Measurements from ENCODE around the gene DSCAML1. TPM values are rescaled to one million over a fixed set of nuclear protein-coding genes. Genes with fewer than 3 reads are reported as not detected.

The DSCAML1 gene
- total and polyA plus RNA-seq, 2 of the 8 experiments (the other 6 are each of a cell fraction or from before 2014, with no cell fraction given), result 0.19 to 0.24 TPM

DNA sequence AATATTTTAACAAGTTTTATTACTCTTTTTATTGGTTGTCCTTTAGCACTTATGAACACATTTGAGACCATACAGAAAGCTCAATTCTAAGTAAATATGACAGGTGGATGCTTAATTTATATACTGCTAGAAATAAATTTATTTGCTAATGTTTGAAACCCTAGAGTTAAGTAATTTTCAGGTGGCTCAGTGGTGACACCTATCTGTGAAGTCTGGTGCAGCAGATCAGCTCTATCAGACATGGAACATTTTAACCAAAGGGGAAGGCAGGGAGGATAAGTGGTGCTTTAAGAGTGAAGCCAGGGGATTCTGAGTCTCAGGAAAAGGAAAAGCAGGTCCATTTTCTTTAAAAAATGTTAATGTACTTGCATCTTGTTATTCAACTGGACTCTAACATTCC is 175.8 kb downstream of the DSCAML1 start:
- H2BK120ac ChIP-seq (replicated peaks; ENCODE audit: low read depth, low read length), result no peak overlapping the region
- no peak overlapping the region for H3K4me3 ChIP-seq (ENCODE audit: extremely low read depth in 1 of 4, insufficient read depth in 2 of 4, low read depth in 3 of 4, low read length in 4 of 4)
- no peak overlapping the region for H4K5ac ChIP-seq (ENCODE audit: insufficient read length, low read depth, low read length)
- DNase-seq (ENCODE audit: low read depth in 1 of 2, low spot score in 2 of 2), result no peak
- H2BK5ac ChIP-seq (ENCODE audit: low read depth, low read length), result no peak overlapping the region
- no peak overlapping the region for H3K27ac ChIP-seq (ENCODE audit: low read depth, low read length)
- H2AFZ ChIP-seq (ENCODE audit: low read length), result no peak overlapping the region
- H4K91ac ChIP-seq (replicated peaks; ENCODE audit: insufficient read length, low read length), result no peak overlapping the region
- no peaks in the 10 kb centered on the region for H3K79me1 ChIP-seq (ENCODE audit: low read depth, low read length)
- no peak overlapping the region for H2AK5ac ChIP-seq (ENCODE audit: low read depth, low read length)
- H3K23ac ChIP-seq (ENCODE audit: insufficient read length), result no peak overlapping the region
- H3K4me2 ChIP-seq (ENCODE audit: insufficient read depth in 1 of 2, low read depth in 2 of 2, low read length in 2 of 2), result no peak overlapping the region
- no peak overlapping the region for H2BK12ac ChIP-seq (ENCODE audit: low read depth, low read length)
- no peaks in the 10 kb centered on the region for H3K27me3 ChIP-seq (replicated peaks in 1 of 4; ENCODE audit: control insufficient read depth in 3 of 4, extremely low read depth in 1 of 4, insufficient read depth in 3 of 4, low read length in 3 of 4)
- H3K4me1 ChIP-seq (replicated peaks in 1 of 4; ENCODE audit: control insufficient read depth in 3 of 4, insufficient read depth in 4 of 4, low read length in 3 of 4), result peaks cover 0 to 4% (median 2%) of the 10 kb centered on the region in 4 experiments; a peak in 4 of 7 replicates
- FAIRE-seq, result no peak
- H3K56ac ChIP-seq (replicated peaks; ENCODE audit: insufficient read length, low read depth, low read length), result no peak overlapping the region
- ChIA-PET CTCF (ENCODE audit: partially characterized antibody) (interaction anchor here (0.6 to 11.2 kb wide), 50 partner anchors 8 to 208 kb away, joined by 3 to 142 read pairs (median 5); no protein-coding TSS in a partner anchor), POLR2A (ENCODE audit: partially characterized antibody) (interaction anchor here (0.7 to 0.9 kb wide), 2 partner anchors 10 to 119 kb away, joined by 3 read pairs; no protein-coding TSS in a partner anchor)
- H2BK15ac ChIP-seq (ENCODE audit: low read length), result no peak overlapping the region
- no peaks in the 10 kb centered on the region for H3K36me3 ChIP-seq (ENCODE audit: control insufficient read depth in 2 of 4, insufficient read depth in 4 of 4, low read length in 3 of 4)
- H3K23me2 ChIP-seq (ENCODE audit: low read depth, low read length), result no peaks in the 10 kb centered on the region; the same call in 1 of the 2 replicates
- no peak overlapping the region for H3K4ac ChIP-seq (replicated peaks; ENCODE audit: insufficient read length, low read depth, low read length)
- no peak overlapping the region for H4K8ac ChIP-seq (ENCODE audit: extremely low read depth, insufficient read depth, low read length)
- no peaks in the 10 kb centered on the region for H4K20me1 ChIP-seq (replicated peaks in 1 of 2; ENCODE audit: control insufficient read depth in 1 of 2, insufficient read depth in 2 of 2, low read length in 2 of 2)
- no peaks in the 10 kb centered on the region for H3K79me2 ChIP-seq (ENCODE audit: control insufficient read depth in 1 of 2, insufficient read depth in 2 of 2, low read length in 2 of 2)
- no peak overlapping the region for H3K14ac ChIP-seq (ENCODE audit: insufficient read length)
- no peak overlapping the region for H3K18ac ChIP-seq (ENCODE audit: extremely low read depth, low read length)
- H3K9ac ChIP-seq (replicated peaks in 1 of 4; ENCODE audit: extremely low read depth in 1 of 4, low read depth in 3 of 4, low read length in 3 of 4), result no peak overlapping the region
- H2BK20ac ChIP-seq (ENCODE audit: low read length), result no peak overlapping the region
- peaks cover 0 to 5% of the 10 kb centered on the region in 2 experiments; a peak in 2 of 4 replicates for H3K9me3 ChIP-seq (ENCODE audit: insufficient read depth in 2 of 2, low read depth in 1 of 2, low read length in 1 of 2)
- TF ChIP-seq, protein P1, sequence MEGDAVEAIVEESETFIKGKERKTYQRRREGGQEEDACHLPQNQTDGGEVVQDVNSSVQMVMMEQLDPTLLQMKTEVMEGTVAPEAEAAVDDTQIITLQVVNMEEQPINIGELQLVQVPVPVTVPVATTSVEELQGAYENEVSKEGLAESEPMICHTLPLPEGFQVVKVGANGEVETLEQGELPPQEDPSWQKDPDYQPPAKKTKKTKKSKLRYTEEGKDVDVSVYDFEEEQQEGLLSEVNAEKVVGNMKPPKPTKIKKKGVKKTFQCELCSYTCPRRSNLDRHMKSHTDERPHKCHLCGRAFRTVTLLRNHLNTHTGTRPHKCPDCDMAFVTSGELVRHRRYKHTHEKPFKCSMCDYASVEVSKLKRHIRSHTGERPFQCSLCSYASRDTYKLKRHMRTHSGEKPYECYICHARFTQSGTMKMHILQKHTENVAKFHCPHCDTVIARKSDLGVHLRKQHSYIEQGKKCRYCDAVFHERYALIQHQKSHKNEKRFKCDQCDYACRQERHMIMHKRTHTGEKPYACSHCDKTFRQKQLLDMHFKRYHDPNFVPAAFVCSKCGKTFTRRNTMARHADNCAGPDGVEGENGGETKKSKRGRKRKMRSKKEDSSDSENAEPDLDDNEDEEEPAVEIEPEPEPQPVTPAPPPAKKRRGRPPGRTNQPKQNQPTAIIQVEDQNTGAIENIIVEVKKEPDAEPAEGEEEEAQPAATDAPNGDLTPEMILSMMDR (IDR thresholded peaks at IDR 0.05; ENCODE audit: control extremely low read depth in 1 of 3, insufficient read depth in 1 of 3, low read depth in 1 of 3, low read length in 3 of 3), result peak; percentile 3 to 59 (median 41)
- TF ChIP-seq TCF12 (IDR thresholded peaks at IDR 0.05; ENCODE audit: low read depth, low read length) (no peak), BCL11A (IDR thresholded peaks at IDR 0.05; ENCODE audit: low read depth in 2 of 2, low read length in 2 of 2) (no peak), POLR2A (IDR thresholded peaks at IDR 0.05; ENCODE audit: control extremely low read depth in 1 of 2, low read depth in 2 of 2, low read length in 2 of 2) (no peak), RBBP5 (IDR thresholded peaks at IDR 0.05; ENCODE audit: borderline replicate concordance, low read depth, low read length) (no peak), CTBP2 (IDR thresholded peaks at IDR 0.05; ENCODE audit: borderline replicate concordance, insufficient read depth, insufficient read length, low read length) (no peak), TBP (IDR thresholded peaks at IDR 0.05; ENCODE audit: low read depth, low read length) (no peak), KDM4A (IDR thresholded peaks at IDR 0.05; ENCODE audit: low read depth, low read length, severe bottlenecking) (no peak), JUND (IDR thresholded peaks at IDR 0.05; ENCODE audit: low read length) (no peak), RAD21 (IDR thresholded peaks at IDR 0.05 in 1 of 2, conservative IDR thresholded peaks at IDR 0.05 in 1 of 2; ENCODE audit: low read depth in 2 of 2, low read length in 2 of 2) (peak; percentile 31 to 52; a peak in 3 of 4 replicates)
- TF ChIP-seq, protein P2, sequence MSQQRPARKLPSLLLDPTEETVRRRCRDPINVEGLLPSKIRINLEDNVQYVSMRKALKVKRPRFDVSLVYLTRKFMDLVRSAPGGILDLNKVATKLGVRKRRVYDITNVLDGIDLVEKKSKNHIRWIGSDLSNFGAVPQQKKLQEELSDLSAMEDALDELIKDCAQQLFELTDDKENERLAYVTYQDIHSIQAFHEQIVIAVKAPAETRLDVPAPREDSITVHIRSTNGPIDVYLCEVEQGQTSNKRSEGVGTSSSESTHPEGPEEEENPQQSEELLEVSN (IDR thresholded peaks at IDR 0.05), result no peak

Data from H1 (cell line).